Natural killer cell treated with Interleukin-12 subunit alpha and Interleukin-12 subunit beta and Interleukin-15 and Interleukin-18, amount 100 ng/mL, for 72 hours (primary cell): ENCODE results near the gene SDS. TPM values are rescaled to one million over a fixed set of nuclear protein-coding genes. Genes with fewer than 3 reads are reported as not detected.

Experiments used
- ATAC-seq, 2 donors: fragments of 150-1000 bp; cut with Tn5 transposase in 1 of 2; sonication (Bioruptor Pico), chemical (Tn5 transposase) in 1 of 2; 2 replicates each; pipeline ENCODE4 v1.10.0; 2021
- DNase-seq: peaks from one replicate; pipeline ENCODE4 v3.0.0; 2022; ENCODE audit warnings: low spot score
- H3K27ac Mint-ChIP-seq, 2 donors: 1 replicate in 1 of 2; 2 replicates in 1 of 2; pipeline ENCODE4 v1.8.0; 2022; ENCODE audit warnings: mixed read lengths in 2 of 2, mild to moderate bottlenecking in 1 of 2, moderate library complexity in 1 of 2
- H3K27me3 Mint-ChIP-seq, 2 donors: 1 replicate in 1 of 2; 2 replicates in 1 of 2; pipeline ENCODE4 v1.8.0; 2022; ENCODE audit warnings: mixed read lengths in 2 of 2
- H3K36me3 Mint-ChIP-seq: one replicate; pipeline ENCODE4 v1.8.0; 2022; ENCODE audit warnings: mixed read lengths
- H3K4me1 Mint-ChIP-seq, 2 donors: 1 replicate in 1 of 2; 2 replicates in 1 of 2; pipeline ENCODE4 v1.8.0; 2022; ENCODE audit warnings: low read depth in 2 of 2, mixed read lengths in 2 of 2, mild to moderate bottlenecking in 1 of 2
- H3K4me3 Mint-ChIP-seq: one replicate; pipeline ENCODE4 v1.8.0; 2022; ENCODE audit warnings: mixed read lengths
- H3K9me3 Mint-ChIP-seq: 2 replicates; pipeline ENCODE4 v1.8.0; 2022; ENCODE audit warnings: mixed read lengths
- total RNA-seq, 2 donors: library from RNA; stranded (reverse); gene quantifications; one replicate each; pipeline ENCODE4 v1.2.3, GENCODE V29; 2022

The SDS gene
- total RNA-seq, 2 donors from 2014 or later, result not detected

- no peaks in the 10 kb centered on the region for H3K36me3 Mint-ChIP-seq
- no peaks in the 10 kb centered on the region for H3K9me3 Mint-ChIP-seq
- H3K27me3 Mint-ChIP-seq, result no peaks in the 10 kb centered on the region
- ATAC-seq (no peak), DNase-seq (no peak)
- no peak overlapping the region for H3K4me3 Mint-ChIP-seq
- H3K4me1 Mint-ChIP-seq, result no peaks in the 10 kb centered on the region
- no peak overlapping the region for H3K27ac Mint-ChIP-seq
Measured at GRCh38 chr12:113391145-113391544, 12.5 kb downstream of the SDS start.

GRCh38 chr12:113390064-113391043, 13.3 kb downstream of the SDS start:
- DNase-seq (no peak), ATAC-seq (no peak)
- Mint-ChIP-seq H3K9me3 (no peaks in the 10 kb centered on the region), H3K36me3 (no peaks in the 10 kb centered on the region), H3K4me1 (no peaks in the 10 kb centered on the region), H3K4me3 (no peak overlapping the region), H3K27ac (no peak overlapping the region), H3K27me3 (no peaks in the 10 kb centered on the region)

GRCh38 chr12:113388351-113388750, 15.3 kb downstream of the SDS start:
- Mint-ChIP-seq H3K4me1 (no peaks in the 10 kb centered on the region), H3K36me3 (no peaks in the 10 kb centered on the region), H3K9me3 (no peaks in the 10 kb centered on the region), H3K4me3 (no peak overlapping the region), H3K27ac (no peak overlapping the region), H3K27me3 (no peaks in the 10 kb centered on the region)
- ATAC-seq (peak in 1 of 2 donors; percentile 11), DNase-seq (no peak)

DNA sequence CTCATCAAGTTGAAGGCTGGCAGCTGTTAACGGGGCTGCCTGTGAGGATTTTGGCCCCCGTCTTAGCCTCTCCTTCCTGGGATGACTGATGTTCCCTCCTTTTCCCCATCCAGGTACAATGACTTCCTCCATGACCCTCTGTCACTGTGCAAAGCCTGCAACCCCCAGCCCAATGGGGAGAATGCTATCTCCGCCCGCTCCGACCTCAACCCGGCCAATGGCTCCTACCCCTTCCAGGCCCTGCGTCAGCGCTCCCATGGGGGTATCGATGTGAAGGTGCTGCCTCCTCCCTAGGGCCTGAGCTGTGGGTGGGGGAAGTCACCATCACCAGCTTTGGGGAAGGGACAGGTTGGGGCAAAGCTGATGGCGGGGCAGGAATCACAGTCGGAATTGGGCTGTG, 16.1 kb downstream of the SDS start:
- Mint-ChIP-seq H3K36me3 (no peaks in the 10 kb centered on the region), H3K9me3 (no peaks in the 10 kb centered on the region), H3K4me3 (no peak overlapping the region), H3K4me1 (no peaks in the 10 kb centered on the region), H3K27ac (no peak overlapping the region), H3K27me3 (no peaks in the 10 kb centered on the region)
- no peak for DNase-seq
- no peak for ATAC-seq

DNA sequence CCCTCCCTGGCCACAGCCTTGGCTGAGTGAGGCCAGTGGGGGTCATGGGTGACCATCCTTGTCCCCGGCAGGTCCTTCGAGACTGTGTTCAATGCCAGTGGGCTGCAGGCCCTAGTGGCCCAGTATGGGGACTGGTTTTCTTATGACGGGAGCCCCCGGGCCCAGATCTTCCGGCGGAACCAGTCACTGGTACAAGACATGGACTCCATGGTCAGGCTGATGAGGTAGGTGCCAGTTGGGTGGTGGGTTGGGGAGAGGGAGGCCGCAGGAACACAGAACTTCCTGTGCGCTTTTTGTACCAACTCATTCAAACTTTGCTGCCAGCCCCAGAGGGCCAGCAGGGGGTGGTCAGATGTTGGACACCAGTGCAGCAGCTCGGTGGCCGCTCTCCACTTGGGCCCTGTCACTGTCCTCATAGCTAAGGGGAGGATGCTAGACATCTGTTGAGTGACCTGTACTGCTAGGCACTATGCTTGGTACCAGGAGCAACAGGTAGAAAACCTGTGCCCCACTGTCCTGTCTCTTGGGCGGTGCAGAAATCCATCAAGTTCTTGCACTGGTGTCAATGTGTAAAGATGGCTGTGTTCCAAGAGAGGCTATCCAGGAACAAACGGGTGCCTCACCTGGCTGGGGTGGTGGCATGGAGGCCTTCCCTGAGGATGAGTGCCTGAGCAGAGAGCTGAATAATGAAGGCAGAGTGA, 16.7 kb downstream of the SDS start:
- H3K27ac Mint-ChIP-seq, result no peak overlapping the region
- ATAC-seq (no peak), DNase-seq (no peak)
- no peaks in the 10 kb centered on the region for H3K36me3 Mint-ChIP-seq
- H3K9me3 Mint-ChIP-seq, result no peaks in the 10 kb centered on the region
- H3K4me3 Mint-ChIP-seq, result no peak overlapping the region
- no peaks in the 10 kb centered on the region for H3K27me3 Mint-ChIP-seq
- no peaks in the 10 kb centered on the region for H3K4me1 Mint-ChIP-seq

- ATAC-seq (peak in 1 of 2 donors; percentile 56), DNase-seq (no peak)
- no peaks in the 10 kb centered on the region for H3K27me3 Mint-ChIP-seq
- no peaks in the 10 kb centered on the region for H3K4me1 Mint-ChIP-seq
- H3K9me3 Mint-ChIP-seq, result no peaks in the 10 kb centered on the region
- H3K36me3 Mint-ChIP-seq, result no peaks in the 10 kb centered on the region
- no peak overlapping the region for H3K27ac Mint-ChIP-seq
- no peak overlapping the region for H3K4me3 Mint-ChIP-seq
Measured at GRCh38 chr12:113385282-113385882, 18.3 kb downstream of the SDS start.

DNA sequence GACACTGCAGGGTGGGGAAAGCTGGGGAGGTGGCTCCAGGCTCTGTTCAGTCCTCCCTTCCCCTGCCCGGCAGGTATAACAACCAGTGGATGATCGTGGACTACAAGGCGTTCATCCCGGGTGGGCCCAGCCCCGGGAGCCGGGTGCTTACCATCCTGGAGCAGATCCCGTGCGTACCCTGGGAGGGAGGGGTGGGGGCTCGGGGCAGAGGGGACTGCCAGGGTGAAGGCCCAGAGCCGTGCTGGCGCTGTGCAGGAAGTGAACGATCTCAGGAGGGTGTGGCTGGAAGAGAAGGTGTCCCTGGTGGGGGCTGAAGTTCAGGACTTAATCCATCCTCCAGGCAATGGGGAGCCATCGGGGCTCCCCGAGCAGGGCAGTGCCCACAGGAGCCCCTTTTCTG, 18.9 kb downstream of the SDS start:
- H3K27me3 Mint-ChIP-seq, result no peaks in the 10 kb centered on the region
- H3K36me3 Mint-ChIP-seq, result no peaks in the 10 kb centered on the region
- no peak for DNase-seq
- ATAC-seq, result peak in 1 of 2 donors; percentile 25
- no peaks in the 10 kb centered on the region for H3K4me1 Mint-ChIP-seq
- H3K27ac Mint-ChIP-seq, result no peak overlapping the region
- H3K4me3 Mint-ChIP-seq, result no peak overlapping the region
- no peaks in the 10 kb centered on the region for H3K9me3 Mint-ChIP-seq

- H3K4me3 Mint-ChIP-seq, result no peak overlapping the region
- H3K27me3 Mint-ChIP-seq, result no peaks in the 10 kb centered on the region
- H3K36me3 Mint-ChIP-seq, result no peaks in the 10 kb centered on the region
- DNase-seq, result no peak
- H3K9me3 Mint-ChIP-seq, result no peaks in the 10 kb centered on the region
- no peaks in the 10 kb centered on the region for H3K4me1 Mint-ChIP-seq
- H3K27ac Mint-ChIP-seq, result no peak overlapping the region
- ATAC-seq, result no peak
Measured at GRCh38 chr12:113382206-113382605, 21.5 kb downstream of the SDS start.

DNA sequence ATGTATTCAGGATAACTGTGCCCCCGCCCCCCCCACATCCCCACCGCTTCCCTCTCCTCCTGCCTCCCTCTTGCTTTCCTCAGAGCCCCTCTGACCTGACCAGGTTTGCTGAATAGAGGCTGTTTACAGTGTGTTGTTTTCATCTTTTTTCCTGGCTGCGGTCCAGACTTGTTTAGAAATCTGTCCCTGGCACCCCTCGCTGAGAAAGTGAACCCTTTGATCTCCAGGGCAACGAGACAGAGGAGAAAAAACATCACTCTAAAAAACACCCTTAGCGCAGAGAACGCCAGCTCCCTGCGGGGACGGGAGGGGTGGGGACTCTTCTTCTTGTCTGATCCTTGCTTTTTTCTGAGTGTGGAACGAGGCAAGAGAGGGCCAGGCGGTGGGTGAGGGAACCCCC, 22.5 kb downstream of the SDS start:
- Mint-ChIP-seq H3K4me3 (no peak overlapping the region), H3K9me3 (no peaks in the 10 kb centered on the region), H3K27me3 (no peaks in the 10 kb centered on the region), H3K4me1 (no peaks in the 10 kb centered on the region), H3K27ac (no peak overlapping the region), H3K36me3 (no peaks in the 10 kb centered on the region)
- no peak for ATAC-seq
- DNase-seq, result no peak

GRCh38 chr12:113378291-113378690, 25.4 kb downstream of the SDS start:
- H3K36me3 Mint-ChIP-seq, result peaks cover 7% of the 10 kb centered on the region
- no peak overlapping the region for H3K27ac Mint-ChIP-seq
- no peaks in the 10 kb centered on the region for H3K4me1 Mint-ChIP-seq
- H3K27me3 Mint-ChIP-seq, result no peaks in the 10 kb centered on the region
- no peaks in the 10 kb centered on the region for H3K9me3 Mint-ChIP-seq
- no peak overlapping the region for H3K4me3 Mint-ChIP-seq
- DNase-seq (no peak), ATAC-seq (no peak)

- Mint-ChIP-seq H3K4me1 (no peaks in the 10 kb centered on the region), H3K9me3 (no peaks in the 10 kb centered on the region), H3K36me3 (peaks cover 11% of the 10 kb centered on the region), H3K27ac (no peak overlapping the region), H3K27me3 (no peaks in the 10 kb centered on the region), H3K4me3 (no peak overlapping the region)
- DNase-seq (no peak), ATAC-seq (no peak)
Measured at GRCh38 chr12:113374823-113375428, 28.8 kb downstream of the SDS start.

GRCh38 chr12:113373969-113374368, 29.7 kb downstream of the SDS start:
- Mint-ChIP-seq H3K27ac (no peak overlapping the region), H3K4me3 (no peak overlapping the region), H3K4me1 (no peaks in the 10 kb centered on the region), H3K27me3 (no peaks in the 10 kb centered on the region), H3K9me3 (no peaks in the 10 kb centered on the region), H3K36me3 (peaks cover 11% of the 10 kb centered on the region)
- ATAC-seq (no peak), DNase-seq (no peak)

DNA sequence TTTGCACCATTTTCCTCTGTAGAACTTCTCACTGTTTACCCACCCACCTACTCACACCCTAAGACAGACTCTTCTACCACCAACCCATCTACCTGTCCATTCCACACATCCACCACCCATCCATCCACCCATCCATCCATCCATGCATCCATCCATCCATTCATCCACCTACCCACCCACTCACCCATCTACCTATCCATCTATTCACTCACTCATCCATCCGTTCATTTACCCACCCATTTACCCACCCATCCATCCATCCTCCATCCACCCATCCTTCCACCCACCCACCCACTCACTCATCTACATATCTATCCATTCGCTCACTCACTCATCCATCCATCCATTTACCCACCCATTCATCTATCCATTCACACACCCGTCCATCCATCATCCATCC, 30.2 kb downstream of the SDS start:
- no peak for ATAC-seq
- peaks cover 0 to 2% of the 10 kb centered on the region in 2 donors for H3K4me1 Mint-ChIP-seq
- no peak overlapping the region for H3K27ac Mint-ChIP-seq
- H3K36me3 Mint-ChIP-seq, result peaks cover 11% of the 10 kb centered on the region
- H3K9me3 Mint-ChIP-seq, result no peaks in the 10 kb centered on the region
- DNase-seq, result no peak
- no peak overlapping the region for H3K4me3 Mint-ChIP-seq
- no peaks in the 10 kb centered on the region for H3K27me3 Mint-ChIP-seq

- no peak overlapping the region for H3K27ac Mint-ChIP-seq
- no peaks in the 10 kb centered on the region for H3K27me3 Mint-ChIP-seq
- H3K4me1 Mint-ChIP-seq, result peaks cover 0 to 5% of the 10 kb centered on the region in 2 donors
- no peak overlapping the region for H3K4me3 Mint-ChIP-seq
- H3K36me3 Mint-ChIP-seq, result peaks cover 11% of the 10 kb centered on the region
- no peaks in the 10 kb centered on the region for H3K9me3 Mint-ChIP-seq
- DNase-seq, result no peak
- no peak for ATAC-seq
Measured at GRCh38 chr12:113372371-113372770, 31.3 kb downstream of the SDS start.
